Ovary (tissue), 3 donors: ENCODE results near the gene ADCK1.

Source experiments
- EP300 ChIP-seq: sonication (generic); formaldehyde crosslinking; IDR thresholded peaks from one replicate; pipeline ENCODE4 v1.6.1; 2017; ENCODE audit warnings: antibody characterized with exemption
- POLR2A ChIP-seq: fragments of 450-650 bp; IDR thresholded peaks from one replicate; pipeline ENCODE4 v1.6.1; 2017; ENCODE audit warnings: antibody characterized with exemption, mild to moderate bottlenecking, moderate library complexity
- TF ChIP-seq, protein P1 (sequence below), 3 donors: fragments of 450-650 bp in 2 of 3; fragments of 200-600 bp in 1 of 3; IDR thresholded peaks; one replicate each; pipeline versions ENCODE4 v1.5.1 to v1.8.0; 2016 to 2022; ENCODE audit warnings: antibody characterized with exemption in 3 of 3, mild to moderate bottlenecking in 1 of 3
- donor health status: DM: no; HTN: no; CAD: no.

- TF ChIP-seq, protein P1, sequence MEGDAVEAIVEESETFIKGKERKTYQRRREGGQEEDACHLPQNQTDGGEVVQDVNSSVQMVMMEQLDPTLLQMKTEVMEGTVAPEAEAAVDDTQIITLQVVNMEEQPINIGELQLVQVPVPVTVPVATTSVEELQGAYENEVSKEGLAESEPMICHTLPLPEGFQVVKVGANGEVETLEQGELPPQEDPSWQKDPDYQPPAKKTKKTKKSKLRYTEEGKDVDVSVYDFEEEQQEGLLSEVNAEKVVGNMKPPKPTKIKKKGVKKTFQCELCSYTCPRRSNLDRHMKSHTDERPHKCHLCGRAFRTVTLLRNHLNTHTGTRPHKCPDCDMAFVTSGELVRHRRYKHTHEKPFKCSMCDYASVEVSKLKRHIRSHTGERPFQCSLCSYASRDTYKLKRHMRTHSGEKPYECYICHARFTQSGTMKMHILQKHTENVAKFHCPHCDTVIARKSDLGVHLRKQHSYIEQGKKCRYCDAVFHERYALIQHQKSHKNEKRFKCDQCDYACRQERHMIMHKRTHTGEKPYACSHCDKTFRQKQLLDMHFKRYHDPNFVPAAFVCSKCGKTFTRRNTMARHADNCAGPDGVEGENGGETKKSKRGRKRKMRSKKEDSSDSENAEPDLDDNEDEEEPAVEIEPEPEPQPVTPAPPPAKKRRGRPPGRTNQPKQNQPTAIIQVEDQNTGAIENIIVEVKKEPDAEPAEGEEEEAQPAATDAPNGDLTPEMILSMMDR (IDR thresholded peaks at IDR 0.05): no peak
- TF ChIP-seq POLR2A: no peak
- no peak for TF ChIP-seq EP300
These were observed 8.3 kb downstream of the ADCK1 start for GRCh38 chr14:77808250-77808649.
